ENCODE data around the gene DLL4.
"Not testable (repeated sequence)": the region's sequence is repeated elsewhere in the genome, so short reads cannot be mapped to it uniquely, and the experiment has no call there.

Gene DLL4

DNA sequence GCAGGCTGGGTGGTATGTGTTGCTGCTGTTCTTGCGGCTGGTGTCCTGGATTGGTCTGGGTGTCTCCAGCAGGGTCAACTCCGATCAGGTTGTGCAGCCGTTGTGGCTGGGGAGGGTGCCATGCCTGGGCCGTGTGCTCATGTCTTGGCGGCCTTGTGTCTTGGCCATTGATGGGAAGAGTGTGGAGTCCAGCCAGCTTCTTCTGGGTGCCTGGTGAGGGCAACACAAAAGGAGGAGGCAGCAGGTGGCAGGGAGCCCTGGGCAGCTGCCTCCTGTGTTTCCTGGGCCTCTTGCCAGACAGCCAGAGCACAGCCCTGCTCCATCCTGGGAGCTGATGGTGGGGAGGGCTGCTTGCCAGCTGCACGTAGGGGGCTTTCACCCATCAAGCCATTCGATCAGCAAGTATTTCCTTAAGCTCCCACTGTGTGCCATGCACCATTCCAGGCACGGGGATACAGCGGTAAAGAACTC is 28.5 kb downstream of the DLL4 start:
- Histone ChIP-seq H3K27ac (no peak overlapping the region), H3K4me1 (peaks cover 50% of the 10 kb centered on the region), H3K27me3 (no peaks in the 10 kb centered on the region), H3K4me2 (peak overlapping the region; percentile 88; the same call in 1 of the 2 replicates), H3K9ac (no peak overlapping the region), H3K9me3 (peaks cover 3% of the 10 kb centered on the region; the same call in 1 of the 2 replicates), H4K20me1 (peaks cover 34% of the 10 kb centered on the region; the same call in 1 of the 2 replicates), H3K36me3 (peaks cover 24% of the 10 kb centered on the region), H3K4me3 (no peak overlapping the region)
- TF ChIP-seq Cebpa-rat (IDR thresholded peaks at IDR 0.05), result no peak

DNA sequence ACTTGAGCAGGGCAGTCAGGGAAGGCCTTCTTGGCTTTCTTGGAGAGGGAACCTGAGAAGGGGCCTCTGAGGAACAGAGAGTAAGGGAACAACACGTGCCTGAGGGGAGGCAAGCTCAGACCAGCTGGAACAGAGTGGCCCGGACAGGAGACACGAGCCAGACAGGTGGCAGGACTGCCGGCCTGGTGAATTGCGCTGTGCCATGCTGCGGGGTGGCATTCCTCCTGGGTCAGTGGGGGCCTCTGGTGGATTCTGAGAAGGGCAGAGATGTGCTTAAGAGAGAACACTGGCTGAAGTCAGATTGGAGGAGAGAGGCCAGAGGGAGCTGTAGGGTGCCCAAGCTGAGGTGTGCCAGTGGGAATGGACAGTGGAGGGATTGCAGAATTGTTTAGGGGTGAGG is 29.0 kb downstream of the DLL4 start:
- Histone ChIP-seq H3K27me3 (no peaks in the 10 kb centered on the region), H4K20me1 (peaks cover 34% of the 10 kb centered on the region; the same call in 1 of the 2 replicates), H3K36me3 (peaks cover 24% of the 10 kb centered on the region), H3K9ac (no peak overlapping the region), H3K4me3 (no peak overlapping the region), H3K27ac (no peak overlapping the region), H3K4me1 (peaks cover 48% of the 10 kb centered on the region), H3K4me2 (no peak overlapping the region), H3K9me3 (peaks cover 4% of the 10 kb centered on the region; the same call in 1 of the 2 replicates)
- no peak for TF ChIP-seq Cebpa-rat (IDR thresholded peaks at IDR 0.05)

GRCh38 chr15:40958723-40959122 is 29.6 kb downstream of the DLL4 start:
- H3K4me1 ChIP-seq, result peaks cover 44% of the 10 kb centered on the region
- no peak for TF ChIP-seq Cebpa-rat (IDR thresholded peaks at IDR 0.05)
- no peak overlapping the region for H3K27ac ChIP-seq
- H3K9me3 ChIP-seq, result peaks cover 4% of the 10 kb centered on the region; the same call in 1 of the 2 replicates
- peaks cover 24% of the 10 kb centered on the region for H3K36me3 ChIP-seq
- H3K9ac ChIP-seq, result no peak overlapping the region
- no peak overlapping the region for H3K4me3 ChIP-seq
- H3K4me2 ChIP-seq, result no peak overlapping the region
- H4K20me1 ChIP-seq, result peaks cover 34% of the 10 kb centered on the region; the same call in 1 of the 2 replicates
- no peaks in the 10 kb centered on the region for H3K27me3 ChIP-seq

GRCh38 chr15:40959331-40960141 is 30.4 kb downstream of the DLL4 start:
- no peak overlapping the region for H3K27ac ChIP-seq
- no peak overlapping the region for H3K4me2 ChIP-seq
- no peak overlapping the region for H3K4me3 ChIP-seq
- H3K36me3 ChIP-seq, result peaks cover 24% of the 10 kb centered on the region
- H4K20me1 ChIP-seq, result peaks cover 34% of the 10 kb centered on the region; the same call in 1 of the 2 replicates
- peaks cover 4% of the 10 kb centered on the region; the same call in 1 of the 2 replicates for H3K9me3 ChIP-seq
- peaks cover 36% of the 10 kb centered on the region for H3K4me1 ChIP-seq
- no peak overlapping the region for H3K9ac ChIP-seq
- no peak for TF ChIP-seq Cebpa-rat (IDR thresholded peaks at IDR 0.05)
- no peaks in the 10 kb centered on the region for H3K27me3 ChIP-seq

DNA sequence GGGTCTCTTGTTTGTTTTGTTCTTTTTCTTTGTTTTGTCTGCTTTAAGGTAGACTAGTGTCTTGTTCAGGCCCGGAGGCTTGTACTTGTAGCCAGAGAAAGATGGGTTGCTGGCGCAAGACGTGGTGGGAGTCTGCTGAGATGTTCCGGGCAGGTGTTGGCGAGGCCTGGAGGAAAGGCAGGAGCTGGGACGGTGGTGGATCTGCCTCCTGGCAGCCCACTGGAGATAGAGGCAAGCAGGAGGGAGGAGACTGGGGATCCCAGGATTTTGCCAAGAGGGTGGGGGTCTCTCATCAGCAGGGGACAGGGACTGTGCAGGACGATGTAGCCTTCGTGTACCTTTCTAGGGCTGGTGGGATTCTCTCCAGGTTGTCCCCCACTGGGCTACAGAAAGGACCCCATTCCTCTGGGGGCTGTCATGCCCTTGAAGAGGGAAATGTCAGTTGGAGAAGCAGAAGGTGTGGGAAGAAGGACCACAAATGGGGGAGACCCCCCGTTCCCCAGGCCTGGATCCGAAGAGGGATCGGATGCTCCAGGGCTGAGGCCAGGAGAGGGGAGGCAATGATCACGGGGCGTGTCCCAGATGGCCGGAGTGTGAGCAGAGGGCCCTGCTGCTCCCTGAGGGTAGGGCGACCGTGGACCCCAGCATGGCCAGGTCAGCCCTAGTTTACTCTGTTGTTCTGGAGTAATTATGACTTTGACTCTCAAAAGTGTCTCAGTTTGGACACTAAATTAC is 31.2 kb downstream of the DLL4 start:
- no peak overlapping the region for H3K4me2 ChIP-seq

GRCh38 chr15:40960925-40961324 is 31.8 kb downstream of the DLL4 start:
- peaks cover 25% of the 10 kb centered on the region for H3K4me1 ChIP-seq
- peaks cover 23% of the 10 kb centered on the region; the same call in 1 of the 2 replicates for H4K20me1 ChIP-seq
- H3K36me3 ChIP-seq, result peaks cover 11% of the 10 kb centered on the region
- H3K4me2 ChIP-seq, result no peak overlapping the region
- no peak overlapping the region for H3K4me3 ChIP-seq
- H3K27ac ChIP-seq, result no peak overlapping the region
- H3K9me3 ChIP-seq, result peaks cover 4% of the 10 kb centered on the region; the same call in 1 of the 2 replicates
- no peak for TF ChIP-seq Cebpa-rat (IDR thresholded peaks at IDR 0.05)
- no peaks in the 10 kb centered on the region for H3K27me3 ChIP-seq
- H3K9ac ChIP-seq, result no peak overlapping the region

More for the DNA sequence above, 31.2 kb downstream of the DLL4 start:
- Histone ChIP-seq H3K27me3 (no peaks in the 10 kb centered on the region), H3K27ac (no peak overlapping the region), H4K20me1 (peaks cover 30% of the 10 kb centered on the region; the same call in 1 of the 2 replicates), H3K9ac (no peak overlapping the region), H3K4me1 (peaks cover 28% of the 10 kb centered on the region), H3K9me3 (peaks cover 4% of the 10 kb centered on the region; the same call in 1 of the 2 replicates), H3K4me3 (no peak overlapping the region), H3K36me3 (peaks cover 17% of the 10 kb centered on the region)
- no peak for TF ChIP-seq Cebpa-rat (IDR thresholded peaks at IDR 0.05)

- peaks cover 25% of the 10 kb centered on the region for H3K4me1 ChIP-seq
These were observed 32.6 kb downstream of the DLL4 start for GRCh38 chr15:40961740-40962139.

GRCh38 chr15:40962317-40962716 is 33.2 kb downstream of the DLL4 start:
- H3K27me3 ChIP-seq, H3K9ac ChIP-seq, H3K36me3 ChIP-seq, H3K9me3 ChIP-seq, H3K27ac ChIP-seq, H3K4me3 ChIP-seq, H4K20me1 ChIP-seq, H3K4me2 ChIP-seq: not testable (repeated sequence)
- H3K4me1 ChIP-seq, result peaks cover 23% of the 10 kb centered on the region

More at GRCh38 chr15:40961740-40962139, 32.6 kb downstream of the DLL4 start:
- H3K9ac ChIP-seq, H3K36me3 ChIP-seq, H3K4me3 ChIP-seq, H3K27me3 ChIP-seq, H3K4me2 ChIP-seq, H3K27ac ChIP-seq, H3K9me3 ChIP-seq: not testable (repeated sequence)
- peaks cover 15% of the 10 kb centered on the region; the same call in 1 of the 2 replicates for H4K20me1 ChIP-seq

GRCh38 chr15:40963201-40963600 is 34.1 kb downstream of the DLL4 start:
- H4K20me1 ChIP-seq, result peaks cover under 1% of the 10 kb centered on the region; the same call in 1 of the 2 replicates
- no peak overlapping the region for H3K4me2 ChIP-seq
- H3K27me3 ChIP-seq, result no peaks in the 10 kb centered on the region
- H3K27ac ChIP-seq, result no peak overlapping the region
- H3K4me3 ChIP-seq, result no peak overlapping the region
- TF ChIP-seq Cebpa-rat (IDR thresholded peaks at IDR 0.05), result no peak
- peaks cover 14% of the 10 kb centered on the region for H3K4me1 ChIP-seq
- peaks cover 4% of the 10 kb centered on the region; the same call in 1 of the 2 replicates for H3K9me3 ChIP-seq
- H3K9ac ChIP-seq, result no peak overlapping the region
- no peaks in the 10 kb centered on the region for H3K36me3 ChIP-seq

Measured in BLaER1 (cell line).